NCI-H510A (cell line): ENCODE measurements around the gene OPHN1.
A peak's percentile ranks its signal among the peaks of the same experiment; 100 is the strongest.

Experiments
- DNase-seq: peaks from one replicate; lab custom pipeline; 2025; lab: John Stamatoyannopoulos, UW

Gene OPHN1

GRCh38 chrX:68249401-68249831 is 183.9 kb downstream of the OPHN1 start:
- DNase-seq, result no peak

- DNase-seq, result no peak
Measured at GRCh38 chrX:68238568-68238967, 194.7 kb downstream of the OPHN1 start.

- no peak for DNase-seq
Measured at GRCh38 chrX:68234171-68234910, 199.0 kb downstream of the OPHN1 start.

- DNase-seq, result no peak
Measured at GRCh38 chrX:68232206-68232605, 201.1 kb downstream of the OPHN1 start.

- DNase-seq, result no peak
Measured at GRCh38 chrX:68209008-68209407, 224.3 kb downstream of the OPHN1 start.

GRCh38 chrX:68204521-68205038 is 228.7 kb downstream of the OPHN1 start:
- no peak for DNase-seq

GRCh38 chrX:68203646-68204045 is 229.6 kb downstream of the OPHN1 start:
- no peak for DNase-seq

- DNase-seq, result no peak
Measured at GRCh38 chrX:68203211-68203610, 230.1 kb downstream of the OPHN1 start.

GRCh38 chrX:68199062-68199848 is 234.0 kb downstream of the OPHN1 start:
- DNase-seq, result no peak

- peak; percentile 5 for DNase-seq
Measured at GRCh38 chrX:68196939-68197791, 236.1 kb downstream of the OPHN1 start.

- no peak for DNase-seq
Measured at GRCh38 chrX:68195561-68195960, 237.7 kb downstream of the OPHN1 start.

GRCh38 chrX:68193786-68194185 is 239.5 kb downstream of the OPHN1 start:
- no peak for DNase-seq

GRCh38 chrX:68193234-68193633 is 240.1 kb downstream of the OPHN1 start:
- no peak for DNase-seq

- DNase-seq, result no peak
Measured at GRCh38 chrX:68190799-68191198, 242.5 kb downstream of the OPHN1 start.

- DNase-seq, result no peak
Measured at GRCh38 chrX:68186552-68187262, 246.6 kb downstream of the OPHN1 start.

GRCh38 chrX:68185161-68185560 is 248.1 kb downstream of the OPHN1 start:
- no peak for DNase-seq

- peak; percentile 0 for DNase-seq
Measured at GRCh38 chrX:68183612-68184214, 249.6 kb downstream of the OPHN1 start.

GRCh38 chrX:68180579-68180978 is 252.7 kb downstream of the OPHN1 start:
- no peak for DNase-seq

GRCh38 chrX:68179355-68179754 is 253.9 kb downstream of the OPHN1 start:
- DNase-seq, result no peak

- no peak for DNase-seq
Measured at GRCh38 chrX:68177542-68177941, 255.8 kb downstream of the OPHN1 start.

- no peak for DNase-seq
Measured at GRCh38 chrX:68175562-68175961, 257.7 kb downstream of the OPHN1 start.
